Aorta (tissue), 5 donors: ENCODE data around the gene NDUFC2. TPM values are rescaled to one million over a fixed set of nuclear protein-coding genes. Genes with fewer than 3 reads are reported as not detected.

Experiments used
- ATAC-seq: fragments of 200-7000 bp; cut with Tn5 transposase; one replicate; pipeline ENCODE4 v1.9.1; 2022; ENCODE audit warnings: moderate library complexity; ENCODE audit not compliant: low FRiP score
- DNase-seq, 2 donors: peaks; one replicate each; pipeline ENCODE4 v3.0.0-alpha.2; 2020
- H3K27ac ChIP-seq, 2 donors: one replicate each; pipeline ENCODE4 v1.5.1; 2013; ENCODE audit warnings: low read length in 2 of 2, mild to moderate bottlenecking in 2 of 2, moderate library complexity in 2 of 2, control low read depth in 1 of 2, inconsistent platforms in 1 of 2, low read depth in 1 of 2
- H3K27me3 ChIP-seq, 2 donors: one replicate each; pipeline ENCODE4 v1.6.1; 2013; ENCODE audit warnings: control low read depth in 1 of 2, low read length in 1 of 2, mild to moderate bottlenecking in 1 of 2, moderate library complexity in 1 of 2; ENCODE audit not compliant: insufficient read depth in 2 of 2, control insufficient read depth in 1 of 2
- H3K36me3 ChIP-seq, 2 donors: one replicate each; pipeline ENCODE4 v1.6.1; 2013; ENCODE audit warnings: control low read depth in 1 of 2, low read length in 1 of 2, mild to moderate bottlenecking in 1 of 2; ENCODE audit not compliant: insufficient read depth in 2 of 2, control insufficient read depth in 1 of 2
- H3K4me1 ChIP-seq, 2 donors: one replicate each; pipeline ENCODE4 v1.6.1; 2013; ENCODE audit warnings: low read length in 2 of 2, control low read depth in 1 of 2, mild to moderate bottlenecking in 1 of 2, moderate library complexity in 1 of 2; ENCODE audit not compliant: insufficient read depth in 2 of 2, control insufficient read depth in 1 of 2
- H3K4me3 ChIP-seq, 2 donors: one replicate each; pipeline ENCODE4 v1.5.1; 2013; ENCODE audit warnings: low read length in 2 of 2, control low read depth in 1 of 2, mild to moderate bottlenecking in 1 of 2
- H3K9me3 ChIP-seq: one replicate; pipeline ENCODE4 v1.6.1; 2013; ENCODE audit warnings: mild to moderate bottlenecking, low read length; ENCODE audit not compliant: control insufficient read depth
- WGBS, 2 donors: extraction: QIAGEN DNeasy Blood & Tissue Kit; methylation state at CpG; one replicate each; pipeline ENCODE4 v1.1.7; 2013; 5-methylcytosine and 5-hydroxymethylcytosine counted together
- intact Hi-C, 2 donors: fragments of 100-400 bp; cut with DNase I; formaldehyde crosslinking; loops; one replicate each; pipeline versions ENCODE4 v1.14.2 to v1.15.0; 2022
- polyA plus RNA-seq, 2 donors: library from polyadenylated mRNA; stranded (reverse); fragments of 200-250 nt; gene quantifications; one replicate each; pipeline ENCODE4 v1.2.3, GENCODE V29; 2013
- total RNA-seq, 2 donors: library from RNA; stranded (reverse); fragmentation: NEBNext Ultra II Directional; extraction: Animal tissue kit (Norgen Biotek cat#: 25700); gene quantifications; one replicate each; pipeline ENCODE4 v1.2.1, GENCODE V29; 2021
- donor health status: healthy with polysubstance abuse.
- donor health status: Bipolar disorder and iron deficiency.
- donor health status: DM: no; HTN: no; CAD: no.
- donor health status: DM: no; HTN: no; CAD: no.
- donor health status: DM: yes; HTN: yes; CAD: no.

The NDUFC2 gene
- total and polyA plus RNA-seq, 4 donors = 105 to 174 (median 146) TPM

GRCh38 chr11:78022397-78023396 is 57.0 kb downstream of the NDUFC2 start, which contains the start of gene KCTD14:
Gene KCTD14 (minus strand): TSS chr11:78023276. CDS start chr11:78023249, 27 bp downstream.
- no peaks in the 10 kb centered on the region for H3K4me1 ChIP-seq
- H3K27me3 ChIP-seq = no peaks in the 10 kb centered on the region
- no peaks in the 10 kb centered on the region for H3K9me3 ChIP-seq
- no peaks in the 10 kb centered on the region for H3K36me3 ChIP-seq
- WGBS, 2 donors = 18 to 27% methylated on average over 29 to 37 of the region's 37 CpGs
- DNase-seq (peak in 1 of 2 donors; percentile 58), ATAC-seq (peak; percentile 65)
- no peak within 1 kb of the TSS for H3K27ac ChIP-seq
- intact Hi-C loops = no loop called here
- H3K4me3 ChIP-seq = peak within 1 kb of the TSS in 1 of 2 donors; percentile 20

GRCh38 chr11:78021611-78022010 is 58.1 kb downstream of the NDUFC2 start:
- no peaks in the 10 kb centered on the region for H3K36me3 ChIP-seq
- no peak for ATAC-seq
- no peaks in the 10 kb centered on the region for H3K4me1 ChIP-seq
- DNase-seq = no peak
- no peaks in the 10 kb centered on the region for H3K27me3 ChIP-seq
- no peaks in the 10 kb centered on the region for H3K9me3 ChIP-seq
- no peak overlapping the region for H3K4me3 ChIP-seq
- H3K27ac ChIP-seq = no peak overlapping the region
- intact Hi-C loops = no loop called here
- 90 to 92% methylated on average over 6 of the region's 6 CpGs for WGBS, 2 donors

- 42 to 45% methylated on average over 3 of the region's 3 CpGs for WGBS, 2 donors
- H3K4me1 ChIP-seq = no peaks in the 10 kb centered on the region
- ATAC-seq = no peak
- H3K4me3 ChIP-seq = no peak overlapping the region
- H3K27ac ChIP-seq = no peak overlapping the region
- DNase-seq = no peak
- H3K9me3 ChIP-seq = no peaks in the 10 kb centered on the region
- H3K27me3 ChIP-seq = no peaks in the 10 kb centered on the region
- no peaks in the 10 kb centered on the region for H3K36me3 ChIP-seq
- intact Hi-C loops = no loop called here
Measured at GRCh38 chr11:78020246-78020645, 59.4 kb downstream of the NDUFC2 start.

- H3K4me3 ChIP-seq = no peak overlapping the region
- no peaks in the 10 kb centered on the region for H3K36me3 ChIP-seq
- ATAC-seq (no peak), DNase-seq (no peak)
- H3K27ac ChIP-seq = no peak overlapping the region
- WGBS, 2 donors = 67 to 71% methylated on average over 4 of the region's 4 CpGs
- intact Hi-C loops = no loop called here
- H3K9me3 ChIP-seq = no peaks in the 10 kb centered on the region
- no peaks in the 10 kb centered on the region for H3K4me1 ChIP-seq
- no peaks in the 10 kb centered on the region for H3K27me3 ChIP-seq
Measured at GRCh38 chr11:78019808-78020207, 59.9 kb downstream of the NDUFC2 start.

Other genes with a start within 250 kb of the NDUFC2 start
- 10 to 100 TPM; 25.4 to 40.2 TPM for gene INTS4, start 85.2 kb downstream of the NDUFC2 start, total RNA-seq
- 10 to 100 TPM; 11.6 to 37.1 TPM for gene INTS4, start 85.2 kb downstream of the NDUFC2 start, polyA plus RNA-seq
- gene KCTD14, start 56.6 kb downstream of the NDUFC2 start, total RNA-seq = 1 to 10 TPM; 1.7 to 2.0 TPM
- 1 to 10 TPM in 1 of 2 donors, under 1 TPM in 1; 0.05 to 1.0 TPM for gene KCTD14, start 56.6 kb downstream of the NDUFC2 start, polyA plus RNA-seq
- gene THRSP, start 16.0 kb downstream of the NDUFC2 start, total RNA-seq = 1 to 10 TPM in 1 of 2 donors, not detected in 1; 2.7 TPM
- 1 to 10 TPM in 1 of 2 donors, not detected in 1; 1.4 TPM for gene THRSP, start 16.0 kb downstream of the NDUFC2 start, polyA plus RNA-seq
- gene ALG8, start 59.8 kb upstream of the NDUFC2 start, total RNA-seq = 10 to 100 TPM; 22.2 to 23.6 TPM
- gene ALG8, start 59.8 kb upstream of the NDUFC2 start, polyA plus RNA-seq = 10 to 100 TPM; 18.0 to 24.2 TPM
- 10 to 100 TPM; 14.0 to 16.1 TPM for gene KCTD21, start 108.8 kb upstream of the NDUFC2 start, total RNA-seq
- gene KCTD21, start 108.8 kb upstream of the NDUFC2 start, polyA plus RNA-seq = 1 to 10 TPM; 4.8 to 7.5 TPM
- 10 to 100 TPM; 26.8 to 28.0 TPM for gene USP35, start 109.1 kb upstream of the NDUFC2 start, total RNA-seq
- gene USP35, start 109.1 kb upstream of the NDUFC2 start, polyA plus RNA-seq = 10 to 100 TPM in 1 of 2 donors, 1 to 10 TPM in 1; 3.0 to 18.7 TPM